Measurements from ENCODE around the gene ETFBKMT.

Gene ETFBKMT

GRCh38 chr12:31659087-31659942 lies at the start of gene ETFBKMT:
ETFBKMT (plus strand) TSS chr12:31659688; CDS start chr12:31661954, 2,266 bp downstream.
- peak; percentile 82 to 86 for DNase-seq (ENCODE audit: low read depth in 2 of 2)

- DNase-seq (ENCODE audit: low read depth in 2 of 2) = no peak
Observed at GRCh38 chr12:31612819-31613218, 46.7 kb upstream of the ETFBKMT start.

- DNase-seq (ENCODE audit: low read depth in 2 of 2) = no peak
Observed at GRCh38 chr12:31618228-31619025, 41.1 kb upstream of the ETFBKMT start.

GRCh38 chr12:31620311-31620710 lies 39.2 kb upstream of the ETFBKMT start:
- DNase-seq (ENCODE audit: low read depth in 2 of 2) = no peak

GRCh38 chr12:31622038-31622437 lies 37.5 kb upstream of the ETFBKMT start:
- no peak for DNase-seq (ENCODE audit: low read depth in 2 of 2)

- DNase-seq (ENCODE audit: low read depth in 2 of 2) = no peak
Observed at GRCh38 chr12:31626270-31626995, 33.1 kb upstream of the ETFBKMT start.

GRCh38 chr12:31627456-31628054 lies 31.9 kb upstream of the ETFBKMT start:
- no peak for DNase-seq (ENCODE audit: low read depth in 2 of 2)

- no peak for DNase-seq (ENCODE audit: low read depth in 2 of 2)
Observed at GRCh38 chr12:31629756-31630732, 29.4 kb upstream of the ETFBKMT start.

GRCh38 chr12:31631023-31631724 lies 28.3 kb upstream of the ETFBKMT start:
- no peak for DNase-seq (ENCODE audit: low read depth in 2 of 2)

GRCh38 chr12:31631809-31632208 lies 27.7 kb upstream of the ETFBKMT start:
- no peak for DNase-seq (ENCODE audit: low read depth in 2 of 2)

- no peak for DNase-seq (ENCODE audit: low read depth in 2 of 2)
Observed at GRCh38 chr12:31633464-31633863, 26.0 kb upstream of the ETFBKMT start.

- no peak for DNase-seq (ENCODE audit: low read depth in 2 of 2)
Observed at GRCh38 chr12:31634620-31635019, 24.9 kb upstream of the ETFBKMT start.

GRCh38 chr12:31641509-31642090 lies 17.9 kb upstream of the ETFBKMT start:
- DNase-seq (ENCODE audit: low read depth in 2 of 2) = no peak

- DNase-seq (ENCODE audit: low read depth in 2 of 2) = no peak
Observed at GRCh38 chr12:31644536-31644935, 15.0 kb upstream of the ETFBKMT start.

- DNase-seq (ENCODE audit: low read depth in 2 of 2) = no peak
Observed at GRCh38 chr12:31645924-31646323, 13.6 kb upstream of the ETFBKMT start.

GRCh38 chr12:31647086-31647491 lies 12.4 kb upstream of the ETFBKMT start:
- no peak for DNase-seq (ENCODE audit: low read depth in 2 of 2)

- no peak for DNase-seq (ENCODE audit: low read depth in 2 of 2)
Observed at GRCh38 chr12:31650918-31651317, 8.6 kb upstream of the ETFBKMT start.

GRCh38 chr12:31651893-31652521 lies 7.5 kb upstream of the ETFBKMT start:
- DNase-seq (ENCODE audit: low read depth in 2 of 2) = no peak

- DNase-seq (ENCODE audit: low read depth in 2 of 2) = no peak
Observed at GRCh38 chr12:31655208-31655607, 4.3 kb upstream of the ETFBKMT start.
